Natural killer cell (primary cell): ENCODE data around the gene CNKSR1. TPM values are rescaled to one million over a fixed set of nuclear protein-coding genes. Genes with fewer than 3 reads are reported as not detected.

Experiments used
- ATAC-seq, 3 donors: fragments of 150-1000 bp in 2 of 3; fragments of 200-7000 bp in 1 of 3; cut with Tn5 transposase; 1 replicate in 1 of 3; 2 replicates in 2 of 3; pipeline ENCODE4 v1.10.0; 2021; ENCODE audit warnings: mild to moderate bottlenecking in 2 of 3, moderate library complexity in 2 of 3
- DNase-seq, 2 donors: peaks; one replicate each; pipeline versions ENCODE4 v3.0.0 to v3.0.0-alpha.2; 2013 to 2021; ENCODE audit warnings: mixed read lengths in 1 of 2
- H3K27ac ChIP-seq: one replicate; pipeline ENCODE4 v1.5.1; 2013; ENCODE audit warnings: mild to moderate bottlenecking, low read length
- H3K27me3 ChIP-seq: one replicate; pipeline ENCODE4 v1.6.1; 2013; ENCODE audit warnings: low read length; ENCODE audit not compliant: control insufficient read depth, insufficient read depth
- H3K36me3 ChIP-seq: one replicate; pipeline ENCODE4 v1.6.1; 2013; ENCODE audit warnings: low read length; ENCODE audit not compliant: control insufficient read depth, insufficient read depth
- H3K4me1 ChIP-seq: one replicate; pipeline ENCODE4 v1.6.1; 2013; ENCODE audit warnings: low read length; ENCODE audit not compliant: control insufficient read depth, insufficient read depth
- H3K4me3 ChIP-seq: one replicate; pipeline ENCODE4 v1.5.1; 2013; ENCODE audit warnings: low read length
- H3K9me3 ChIP-seq: one replicate; pipeline ENCODE4 v1.6.1; 2013; ENCODE audit warnings: low read length; ENCODE audit not compliant: control insufficient read depth, insufficient read depth
- H3K27ac Mint-ChIP-seq, 2 donors: one replicate each; pipeline ENCODE4 v1.8.0; 2022; ENCODE audit warnings: mild to moderate bottlenecking in 2 of 2, mixed read lengths in 2 of 2, moderate library complexity in 1 of 2
- H3K27me3 Mint-ChIP-seq, 2 donors: one replicate each; pipeline ENCODE4 v1.8.0; 2022; ENCODE audit warnings: low read depth in 2 of 2, mixed read lengths in 2 of 2
- H3K36me3 Mint-ChIP-seq: one replicate; pipeline ENCODE4 v1.8.0; 2022; ENCODE audit warnings: mixed read lengths
- H3K4me1 Mint-ChIP-seq, 2 donors: one replicate each; pipeline ENCODE4 v1.8.0; 2022; ENCODE audit warnings: mixed read lengths in 2 of 2
- H3K4me3 Mint-ChIP-seq: one replicate; pipeline ENCODE4 v1.8.0; 2022; ENCODE audit warnings: mild to moderate bottlenecking, moderate library complexity, mixed read lengths
- H3K9me3 Mint-ChIP-seq, 2 donors: one replicate each; pipeline ENCODE4 v1.8.0; 2022; ENCODE audit warnings: mixed read lengths in 2 of 2
- WGBS: methylation state at CpG from one replicate; pipeline ENCODE4 v1.1.7; 2013; ENCODE audit warnings: missing lambda C conversion rate; ENCODE audit not compliant: insufficient coverage; 5-methylcytosine and 5-hydroxymethylcytosine counted together
- intact Hi-C: fragments of 100-400 bp; cut with micrococcal nuclease; formaldehyde crosslinking; loops from one replicate; pipeline ENCODE4 v1.14.2; 2022
- total RNA-seq, 4 donors: library from RNA; stranded (reverse); fragments of 120-200 nt in 1 of 4; gene quantifications; one replicate each; pipeline versions ENCODE4 v1.2.3 to v1.2.4, GENCODE V29; 2013 to 2022
- TF ChIP-seq, protein P1 (sequence below): fragments of 200-600 bp; IDR thresholded peaks from one replicate; pipeline ENCODE4 v1.8.0; 2022; ENCODE audit warnings: antibody characterized with exemption

Gene CNKSR1
- total RNA-seq, 3 donors from 2014 or later (not counting 1 experiment from before 2014, with no cell fraction given), result 0.89 to 1.9 (median 1.0) TPM

DNA sequence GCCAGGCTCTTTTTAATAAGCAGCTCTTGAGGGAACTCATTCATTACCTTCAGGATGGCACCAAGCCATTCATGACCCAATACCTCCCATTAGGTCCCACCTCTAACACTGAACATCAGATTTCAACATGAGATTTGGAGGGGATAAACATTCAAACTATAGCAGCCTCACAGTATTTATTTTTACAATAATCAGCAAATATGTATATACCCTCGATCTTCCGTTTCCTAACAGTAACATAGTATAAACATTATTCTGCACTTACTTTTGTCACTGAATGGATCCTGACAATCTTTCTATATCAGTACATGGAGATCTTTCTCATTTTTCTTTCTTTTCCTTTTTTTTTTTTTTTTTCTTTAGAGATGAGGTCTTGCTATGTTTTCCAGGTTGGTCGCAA lies 18.5 kb downstream of the CNKSR1 start:
- Histone ChIP-seq H3K4me3 (no peak overlapping the region), H3K27me3 (no peaks in the 10 kb centered on the region), H3K9me3 (no peaks in the 10 kb centered on the region), H3K27ac (no peak overlapping the region), H3K4me1 (no peaks in the 10 kb centered on the region), H3K36me3 (no peaks in the 10 kb centered on the region)
- TF ChIP-seq, protein P1, sequence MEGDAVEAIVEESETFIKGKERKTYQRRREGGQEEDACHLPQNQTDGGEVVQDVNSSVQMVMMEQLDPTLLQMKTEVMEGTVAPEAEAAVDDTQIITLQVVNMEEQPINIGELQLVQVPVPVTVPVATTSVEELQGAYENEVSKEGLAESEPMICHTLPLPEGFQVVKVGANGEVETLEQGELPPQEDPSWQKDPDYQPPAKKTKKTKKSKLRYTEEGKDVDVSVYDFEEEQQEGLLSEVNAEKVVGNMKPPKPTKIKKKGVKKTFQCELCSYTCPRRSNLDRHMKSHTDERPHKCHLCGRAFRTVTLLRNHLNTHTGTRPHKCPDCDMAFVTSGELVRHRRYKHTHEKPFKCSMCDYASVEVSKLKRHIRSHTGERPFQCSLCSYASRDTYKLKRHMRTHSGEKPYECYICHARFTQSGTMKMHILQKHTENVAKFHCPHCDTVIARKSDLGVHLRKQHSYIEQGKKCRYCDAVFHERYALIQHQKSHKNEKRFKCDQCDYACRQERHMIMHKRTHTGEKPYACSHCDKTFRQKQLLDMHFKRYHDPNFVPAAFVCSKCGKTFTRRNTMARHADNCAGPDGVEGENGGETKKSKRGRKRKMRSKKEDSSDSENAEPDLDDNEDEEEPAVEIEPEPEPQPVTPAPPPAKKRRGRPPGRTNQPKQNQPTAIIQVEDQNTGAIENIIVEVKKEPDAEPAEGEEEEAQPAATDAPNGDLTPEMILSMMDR, result no peak
- Mint-ChIP-seq H3K36me3 (no peaks in the 10 kb centered on the region), H3K4me3 (no peak overlapping the region), H3K27ac (no peak overlapping the region), H3K9me3 (no peaks in the 10 kb centered on the region), H3K27me3 (peaks cover 7 to 12% of the 10 kb centered on the region in 2 donors), H3K4me1 (peaks cover 0 to 4% of the 10 kb centered on the region in 2 donors)
- WGBS, result 75% methylated on average over 2 of the region's 3 CpGs
- intact Hi-C loops, result no loop called here
- ATAC-seq (no peak), DNase-seq (no peak)

DNA sequence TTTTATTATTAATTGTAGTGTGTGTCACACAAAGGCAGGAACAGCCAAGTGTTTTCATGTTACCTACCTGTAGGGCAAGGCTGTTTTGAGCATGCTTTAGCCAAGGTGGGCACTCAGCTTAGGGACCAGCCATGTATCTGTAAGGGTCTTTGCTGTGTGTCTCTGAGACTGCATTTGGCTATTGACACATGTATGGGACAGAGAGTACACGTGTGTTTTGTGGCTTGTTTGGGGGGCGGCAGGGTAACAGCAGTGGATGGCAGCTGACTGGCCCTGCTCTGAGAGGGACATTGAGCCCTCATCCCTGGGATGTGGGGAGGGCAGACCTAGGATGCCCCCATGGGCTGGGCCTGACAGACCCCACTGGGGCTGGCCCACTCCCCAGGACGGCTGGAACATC lies 20.0 kb downstream of the CNKSR1 start:
- Mint-ChIP-seq H3K9me3 (no peaks in the 10 kb centered on the region), H3K4me1 (peaks cover 6 to 7% of the 10 kb centered on the region in 2 donors), H3K27ac (no peak overlapping the region), H3K27me3 (peaks cover 9 to 12% of the 10 kb centered on the region in 2 donors), H3K4me3 (no peak overlapping the region), H3K36me3 (no peaks in the 10 kb centered on the region)
- H3K4me1 ChIP-seq, result peaks cover 5% of the 10 kb centered on the region
- no peak overlapping the region for H3K27ac ChIP-seq
- H3K27me3 ChIP-seq, result no peaks in the 10 kb centered on the region
- ATAC-seq (no peak), DNase-seq (no peak)
- TF ChIP-seq, protein P1, result no peak
- intact Hi-C loops, result no loop called here
- no peaks in the 10 kb centered on the region for H3K9me3 ChIP-seq
- 86% methylated on average over 3 of the region's 3 CpGs for WGBS
- H3K4me3 ChIP-seq, result no peak overlapping the region
- H3K36me3 ChIP-seq, result no peaks in the 10 kb centered on the region

DNA sequence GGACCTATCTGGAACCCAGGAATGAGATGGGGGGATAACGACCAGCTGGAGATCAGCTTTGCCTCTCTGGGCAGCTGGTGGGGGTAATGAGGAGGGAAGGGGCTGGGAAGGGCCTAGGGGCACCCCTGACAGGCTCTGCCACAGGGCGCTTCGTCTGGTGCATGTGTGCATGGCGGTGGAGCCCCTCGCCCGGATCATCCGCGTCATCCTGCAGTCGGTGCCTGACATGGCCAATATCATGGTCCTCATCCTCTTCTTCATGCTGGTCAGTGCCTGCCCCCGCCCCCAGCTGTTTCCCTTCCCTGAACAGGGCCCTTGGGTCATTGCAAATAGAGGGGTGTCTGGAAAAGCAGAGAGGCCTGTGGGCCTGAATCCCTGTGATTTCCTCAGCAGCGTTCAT lies 20.5 kb downstream of the CNKSR1 start:
- intact Hi-C loops, result no loop called here
- H3K36me3 Mint-ChIP-seq, result no peaks in the 10 kb centered on the region
- TF ChIP-seq, protein P1, result no peak
- H3K27ac ChIP-seq, result no peak overlapping the region
- H3K4me1 ChIP-seq, result peaks cover 8% of the 10 kb centered on the region
- no peak overlapping the region for H3K27ac Mint-ChIP-seq
- no peak overlapping the region for H3K4me3 ChIP-seq
- peaks cover 6 to 8% of the 10 kb centered on the region in 2 donors for H3K4me1 Mint-ChIP-seq
- no peak for DNase-seq
- no peak for ATAC-seq
- no peaks in the 10 kb centered on the region for H3K27me3 ChIP-seq
- H3K27me3 Mint-ChIP-seq, result peaks cover 9 to 12% of the 10 kb centered on the region in 2 donors
- no peaks in the 10 kb centered on the region for H3K9me3 Mint-ChIP-seq
- no peak overlapping the region for H3K4me3 Mint-ChIP-seq
- WGBS, result 91% methylated on average over 11 of the region's 11 CpGs
- H3K9me3 ChIP-seq, result no peaks in the 10 kb centered on the region
- no peaks in the 10 kb centered on the region for H3K36me3 ChIP-seq

DNA sequence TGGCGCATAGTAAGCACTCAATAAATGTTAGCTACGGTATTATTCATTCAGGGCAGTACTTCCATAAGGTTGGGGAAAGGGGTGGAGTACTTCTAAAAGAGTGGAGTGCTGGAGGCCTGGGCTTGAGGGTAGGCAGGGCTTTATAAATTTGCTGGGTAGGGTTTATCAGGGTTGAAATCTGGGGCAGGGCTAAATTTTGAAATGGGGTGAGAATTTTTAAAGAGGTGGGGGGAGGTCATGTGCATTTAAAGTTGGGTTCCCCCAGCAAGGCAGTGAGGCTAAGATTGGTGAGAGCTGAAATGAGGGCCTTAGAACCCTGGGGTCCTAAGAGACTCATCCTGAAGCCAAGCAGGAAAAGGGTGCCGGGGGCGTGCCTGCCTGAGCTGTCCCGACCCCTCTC lies 23.1 kb downstream of the CNKSR1 start:
- Mint-ChIP-seq H3K27me3 (peaks cover 11 to 12% of the 10 kb centered on the region in 2 donors), H3K4me3 (no peak overlapping the region), H3K27ac (no peak overlapping the region), H3K9me3 (no peaks in the 10 kb centered on the region), H3K4me1 (peaks cover 6 to 8% of the 10 kb centered on the region in 2 donors), H3K36me3 (no peaks in the 10 kb centered on the region)
- Histone ChIP-seq H3K4me3 (no peak overlapping the region), H3K27ac (no peak overlapping the region), H3K36me3 (no peaks in the 10 kb centered on the region), H3K27me3 (no peaks in the 10 kb centered on the region), H3K9me3 (no peaks in the 10 kb centered on the region), H3K4me1 (peaks cover 8% of the 10 kb centered on the region)
- 96% methylated on average over 5 of the region's 5 CpGs for WGBS
- intact Hi-C loops, result no loop called here
- ATAC-seq (no peak), DNase-seq (no peak)
- TF ChIP-seq, protein P1, result no peak
